DND-41 (cell line): Measurements from ENCODE around the gene RBPJL.

Experiments used
- CTCF ChIP-seq: IDR thresholded peaks from 2 replicates; pipeline ENCODE4 v1.5.1; 2012; ENCODE audit warnings: borderline replicate concordance, low read length, moderate library complexity, mild to moderate bottlenecking; ENCODE audit not compliant: poor library complexity, severe bottlenecking; ENCODE audit errors: extremely low read depth
- EZH2 ChIP-seq: IDR thresholded peaks from 3 replicates; pipeline ENCODE4 v1.6.1; 2012; ENCODE audit warnings: borderline replicate concordance, low read depth, mild to moderate bottlenecking, moderate library complexity, low read length, inconsistent platforms; ENCODE audit not compliant: severe bottlenecking

- TF ChIP-seq CTCF (no peak), EZH2 (no peak)
These were observed 12.7 kb upstream of the RBPJL start for GRCh38 chr20:45294003-45294368.
